Neural progenitor cell (in vitro differentiated cells): ENCODE data around the gene CELSR1. TPM values are rescaled to one million over a fixed set of nuclear protein-coding genes. Genes with fewer than 3 reads are reported as not detected.

Experiments used
- DNase-seq: peaks from one replicate; pipeline ENCODE4 v3.0.0-alpha.2; 2016; ENCODE audit warnings: low spot score
- H2AFZ ChIP-seq: fragments of 200-600 bp; sonication (generic); replicated peaks from 2 replicates; pipeline ENCODE4 v1.6.1; 2016; ENCODE audit warnings: antibody characterized with exemption
- H3F3A ChIP-seq: fragments of 200-600 bp; sonication (generic); 2 replicates; pipeline ENCODE4 v1.6.1; 2016; ENCODE audit warnings: antibody characterized with exemption, low read depth
- H3K27ac ChIP-seq: fragments of 200-600 bp; sonication (generic); 2 replicates; pipeline ENCODE4 v1.5.1; 2016; ENCODE audit warnings: mild to moderate bottlenecking
- H3K27me3 ChIP-seq: fragments of 200-600 bp; sonication (generic); 2 replicates; pipeline ENCODE4 v1.6.1; 2016; ENCODE audit warnings: mild to moderate bottlenecking, moderate library complexity
- H3K36me3 ChIP-seq: fragments of 200-600 bp; sonication (generic); 2 replicates; pipeline ENCODE4 v1.5.1; 2016
- H3K4me1 ChIP-seq: fragments of 200-600 bp; sonication (generic); 2 replicates; pipeline ENCODE4 v1.6.1; 2016; ENCODE audit warnings: mixed run types
- H3K4me2 ChIP-seq: fragments of 200-600 bp; sonication (generic); 2 replicates; pipeline ENCODE4 v1.6.1; 2016
- H3K4me3 ChIP-seq: fragments of 200-600 bp; sonication (generic); 2 replicates; pipeline ENCODE4 v1.5.1; 2016
- H3K79me2 ChIP-seq: fragments of 200-600 bp; sonication (generic); 2 replicates; pipeline ENCODE4 v1.6.1; 2016; ENCODE audit warnings: low read depth
- H3K9ac ChIP-seq: fragments of 200-600 bp; sonication (generic); 2 replicates; pipeline ENCODE4 v1.6.1; 2016
- H3K9me3 ChIP-seq: fragments of 200-600 bp; sonication (generic); 2 replicates; pipeline ENCODE4 v1.5.1; 2016; ENCODE audit warnings: low read depth
- H4K20me1 ChIP-seq: fragments of 200-600 bp; sonication (generic); 2 replicates; pipeline ENCODE4 v1.6.1; 2016; ENCODE audit warnings: low read depth
- H3K27ac Mint-ChIP-seq: 3 replicates; pipeline ENCODE4 v1.8.0; 2021; ENCODE audit warnings: mixed read lengths
- H3K27me3 Mint-ChIP-seq: 2 replicates; pipeline ENCODE4 v1.8.0; 2022; ENCODE audit warnings: low read depth, mild to moderate bottlenecking, inconsistent platforms, moderate library complexity, mixed read lengths; ENCODE audit not compliant: insufficient read depth
- H3K36me3 Mint-ChIP-seq: 3 replicates; pipeline ENCODE4 v1.8.0; 2021; ENCODE audit warnings: mixed read lengths
- H3K4me1 Mint-ChIP-seq: 3 replicates; pipeline ENCODE4 v1.8.0; 2021; ENCODE audit warnings: mixed read lengths
- H3K4me3 Mint-ChIP-seq: 3 replicates; pipeline ENCODE4 v1.8.0; 2021; ENCODE audit warnings: mild to moderate bottlenecking, moderate library complexity, mixed read lengths
- H3K9me3 Mint-ChIP-seq: 3 replicates; pipeline ENCODE4 v1.8.0; 2020; ENCODE audit warnings: mixed read lengths
- CTCF ChIP-seq: fragments of 200-600 bp; sonication (generic); IDR thresholded peaks from 2 replicates; pipeline ENCODE4 v1.5.1; 2017; ENCODE audit warnings: antibody characterized with exemption, mild to moderate bottlenecking
- EZH2 ChIP-seq: fragments of 200-600 bp; sonication (generic); IDR thresholded peaks from 2 replicates; pipeline ENCODE4 v1.6.1; 2017; ENCODE audit warnings: antibody characterized with exemption, mild to moderate bottlenecking, moderate library complexity
- EZH2phosphoT487 ChIP-seq: fragments of 200-600 bp; sonication (generic); IDR thresholded peaks from 2 replicates; pipeline ENCODE4 v1.6.1; 2017; ENCODE audit warnings: antibody characterized with exemption
- total RNA-seq: library from RNA; depleted of rRNA; stranded (reverse); fragments of >200 nt; gene quantifications from 2 replicates; pipeline ENCODE4 v1.2.3, GENCODE V29; 2015; ENCODE audit warnings: low replicate concordance

CELSR1 gene
- total RNA-seq, 1 donor from 2014 or later: 12.3 TPM

- no peak overlapping the region for H3K27ac ChIP-seq
Measured at GRCh38 chr22:46525389-46526243, 11.8 kb downstream of the CELSR1 start.

DNA sequence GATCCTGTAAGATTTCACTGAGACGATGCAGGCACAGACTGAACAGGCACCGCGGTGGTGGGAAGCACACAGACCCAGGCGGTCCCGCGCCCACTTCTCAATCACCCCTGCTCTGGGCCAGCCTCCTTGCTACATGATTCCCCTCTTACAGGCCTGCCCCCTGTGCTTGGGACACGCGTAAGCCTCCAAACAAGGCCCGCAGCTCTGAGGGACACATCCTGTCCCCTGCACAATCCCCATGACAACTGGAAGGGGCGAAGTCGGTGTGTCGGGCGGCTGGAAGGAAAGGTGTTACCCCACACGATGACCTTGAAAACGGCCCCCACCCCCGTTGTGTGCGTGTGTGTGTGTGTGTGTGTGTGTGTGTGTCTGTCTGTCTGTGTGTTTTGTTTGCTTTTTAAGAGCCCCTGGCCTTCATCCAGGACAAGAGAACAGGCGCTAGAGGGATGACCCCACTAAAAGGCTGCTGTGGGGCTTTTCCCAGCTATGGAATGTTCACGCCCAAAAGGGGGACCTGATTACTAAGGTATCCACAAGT, 13.1 kb downstream of the CELSR1 start:
- no peak overlapping the region for H3K27ac ChIP-seq
- H3K4me1 Mint-ChIP-seq: peaks cover 37% of the 10 kb centered on the region
- peaks cover 8% of the 10 kb centered on the region for H3F3A ChIP-seq
- H3K27me3 ChIP-seq: no peaks in the 10 kb centered on the region
- no peak overlapping the region for H2AFZ ChIP-seq
- H3K4me3 ChIP-seq: no peak overlapping the region
- peaks cover 25% of the 10 kb centered on the region for H4K20me1 ChIP-seq
- no peak overlapping the region for H3K4me2 ChIP-seq
- H3K9me3 ChIP-seq: no peaks in the 10 kb centered on the region
- H3K36me3 ChIP-seq: no peaks in the 10 kb centered on the region
- no peak for DNase-seq
- no peak overlapping the region for H3K9ac ChIP-seq
- H3K36me3 Mint-ChIP-seq: peaks cover 16% of the 10 kb centered on the region
- peak overlapping the region; percentile 21 for H3K4me3 Mint-ChIP-seq
- H3K27ac Mint-ChIP-seq: no peak overlapping the region
- H3K79me2 ChIP-seq: peaks cover 23% of the 10 kb centered on the region
- peaks cover under 1% of the 10 kb centered on the region for H3K27me3 Mint-ChIP-seq
- H3K4me1 ChIP-seq: peaks cover 7% of the 10 kb centered on the region
- no peaks in the 10 kb centered on the region for H3K9me3 Mint-ChIP-seq
- TF ChIP-seq EZH2phosphoT487 (no peak), CTCF (no peak), EZH2 (no peak)

More at GRCh38 chr22:46525389-46526243, 11.8 kb downstream of the CELSR1 start:
- Mint-ChIP-seq H3K9me3 (no peaks in the 10 kb centered on the region), H3K4me1 (peaks cover 38% of the 10 kb centered on the region), H3K27me3 (peaks cover 7% of the 10 kb centered on the region), H3K4me3 (no peak overlapping the region), H3K27ac (no peak overlapping the region), H3K36me3 (peaks cover 23% of the 10 kb centered on the region)
- H3K36me3 ChIP-seq: no peaks in the 10 kb centered on the region
- no peak overlapping the region for H3K9ac ChIP-seq
- no peak overlapping the region for H3K4me3 ChIP-seq
- peaks cover 8% of the 10 kb centered on the region for H3F3A ChIP-seq
- no peak for DNase-seq
- H3K79me2 ChIP-seq: peaks cover 31% of the 10 kb centered on the region
- H4K20me1 ChIP-seq: peaks cover 25% of the 10 kb centered on the region
- H3K9me3 ChIP-seq: no peaks in the 10 kb centered on the region
- peaks cover 7% of the 10 kb centered on the region for H3K4me1 ChIP-seq
- no peak overlapping the region for H2AFZ ChIP-seq
- no peaks in the 10 kb centered on the region for H3K27me3 ChIP-seq
- TF ChIP-seq CTCF (no peak), EZH2 (no peak), EZH2phosphoT487 (no peak)
- H3K4me2 ChIP-seq: no peak overlapping the region

DNA sequence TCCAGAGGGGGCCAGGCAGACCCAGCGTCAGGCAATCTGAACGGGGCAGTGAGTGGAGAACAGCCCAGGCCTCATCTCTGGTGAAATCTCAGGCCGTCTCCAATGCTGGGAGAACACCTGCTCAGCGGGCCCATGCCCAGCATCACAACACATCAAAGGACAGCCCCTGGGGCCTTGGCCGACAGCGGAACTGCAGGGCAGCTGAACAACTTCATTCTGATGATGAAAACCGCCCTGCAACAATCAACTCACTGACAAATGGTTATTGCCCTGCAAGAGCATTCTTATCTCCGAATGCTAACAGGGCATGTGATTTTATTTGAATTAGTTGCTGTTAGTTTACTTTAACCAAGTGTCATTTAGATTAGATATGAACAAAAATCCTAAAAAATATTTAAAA, 14.6 kb downstream of the CELSR1 start:
- no peak overlapping the region for H3K4me2 ChIP-seq
- TF ChIP-seq EZH2 (no peak), CTCF (no peak)

More for the DNA sequence above, 14.6 kb downstream of the CELSR1 start:
- H3K36me3 ChIP-seq: no peaks in the 10 kb centered on the region
- H3K9me3 ChIP-seq: no peaks in the 10 kb centered on the region
- peaks cover 8% of the 10 kb centered on the region for H3F3A ChIP-seq
- Mint-ChIP-seq H3K27ac (no peak overlapping the region), H3K27me3 (no peaks in the 10 kb centered on the region), H3K9me3 (no peaks in the 10 kb centered on the region), H3K36me3 (peaks cover 8% of the 10 kb centered on the region), H3K4me3 (no peak overlapping the region), H3K4me1 (peaks cover 35% of the 10 kb centered on the region)
- H3K79me2 ChIP-seq: peaks cover 19% of the 10 kb centered on the region
- H3K27me3 ChIP-seq: no peaks in the 10 kb centered on the region
- H3K9ac ChIP-seq: no peak overlapping the region
- no peak overlapping the region for H3K4me3 ChIP-seq
- peaks cover 25% of the 10 kb centered on the region for H4K20me1 ChIP-seq
- DNase-seq: no peak
- H3K27ac ChIP-seq: no peak overlapping the region
- no peak overlapping the region for H2AFZ ChIP-seq
- H3K4me1 ChIP-seq: peaks cover 7% of the 10 kb centered on the region
